B cell (primary cell): ENCODE results near the gene SULT2A1. TPM values are rescaled to one million over a fixed set of nuclear protein-coding genes. Genes with fewer than 3 reads are reported as not detected.

ENCODE experiments used
- ATAC-seq: fragments of 200-7000 bp; cut with Tn5 transposase; one replicate; pipeline ENCODE4 v1.10.0; 2021; ENCODE audit warnings: low read depth, mild to moderate bottlenecking, moderate number of reproducible peaks, moderate library complexity
- CTCF ChIA-PET: fragments of 350-600 bp; sonication (Branson Sonifier 250); formaldehyde crosslinking; loops from one replicate; lab custom pipeline; 2021; ENCODE audit warnings: antibody characterized with exemption, inconsistent platforms; lab: Charles Lee
- POLR2A ChIA-PET: fragments of 350-600 bp; sonication (Branson Sonifier 250); formaldehyde crosslinking; loops from one replicate; lab custom pipeline; 2021; ENCODE audit warnings: antibody characterized with exemption; lab: Charles Lee
- DNase-seq: peaks from one replicate; pipeline ENCODE4 v3.0.0; 2013
- H2AFZ ChIP-seq: 2 replicates; pipeline ENCODE4 v1.6.1; 2012; ENCODE audit warnings: mild to moderate bottlenecking, low read depth, low read length; ENCODE audit not compliant: insufficient read depth, poor library complexity, severe bottlenecking
- H3K27ac ChIP-seq, 2 donors: 1 replicate in 1 of 2; 2 replicates in 1 of 2; pipeline ENCODE4 v1.5.1; 2012 to 2013; ENCODE audit warnings: low read length in 2 of 2, mild to moderate bottlenecking in 2 of 2, moderate library complexity in 1 of 2
- H3K27me3 ChIP-seq, 4 experiments: fragments of 200-600 bp in 1 of 4; sonication (generic) in 1 of 4; replicated peaks in 1 of 4; 1 replicate in 2 of 4; 2 replicates in 2 of 4; pipeline versions ENCODE4 v1.6.1 to v1.7.0; 2013 to 2016; ENCODE audit warnings: low read length in 3 of 4, mild to moderate bottlenecking in 2 of 4, mixed read lengths in 1 of 4, moderate library complexity in 1 of 4; ENCODE audit not compliant: insufficient read depth in 4 of 4, control insufficient read depth in 3 of 4; ENCODE audit errors: control extremely low read depth in 1 of 4
- H3K36me3 ChIP-seq, 2 experiments: replicated peaks in 1 of 2; 1 replicate in 1 of 2; 2 replicates in 1 of 2; pipeline versions ENCODE4 v1.6.1 to v1.7.1; 2013; ENCODE audit warnings: low read length in 1 of 2; ENCODE audit not compliant: insufficient read depth in 2 of 2, control insufficient read depth in 1 of 2; ENCODE audit errors: control extremely low read depth in 1 of 2, extremely low read depth in 1 of 2
- H3K4me1 ChIP-seq, 2 donors: fragments of 200-600 bp in 1 of 2; sonication (generic) in 1 of 2; 1 replicate in 1 of 2; 2 replicates in 1 of 2; pipeline versions ENCODE4 v1.5.1 to v1.6.1; 2013 to 2017; ENCODE audit warnings: low read length in 2 of 2; ENCODE audit not compliant: control insufficient read depth in 2 of 2, insufficient read depth in 2 of 2
- H3K4me2 ChIP-seq: replicated peaks from 2 replicates; pipeline ENCODE3; 2012; ENCODE audit warnings: mild to moderate bottlenecking, low read depth, low read length; ENCODE audit not compliant: poor library complexity, severe bottlenecking
- H3K4me3 ChIP-seq, 5 experiments: fragments of 200-600 bp in 1 of 5; sonication (generic) in 1 of 5; 1 replicate in 3 of 5; 2 replicates in 2 of 5; pipeline versions ENCODE4 v1.5.1 to v1.7.0; 2011 to 2016; ENCODE audit warnings: low read length in 4 of 5, mild to moderate bottlenecking in 4 of 5, low read depth in 2 of 5, control low read depth in 1 of 5, moderate library complexity in 1 of 5; ENCODE audit not compliant: insufficient read depth in 1 of 5; ENCODE audit errors: control extremely low read depth in 1 of 5, extremely low read depth in 1 of 5
- H3K79me2 ChIP-seq: fragments of 200-600 bp; sonication (generic); one replicate; pipeline ENCODE4 v1.6.0; 2016; ENCODE audit warnings: low read length; ENCODE audit not compliant: control insufficient read depth, insufficient read depth
- H3K9ac ChIP-seq: fragments of 200-600 bp; sonication (generic); 2 replicates; pipeline ENCODE4 v1.6.1; 2017; ENCODE audit warnings: mild to moderate bottlenecking, low read length, moderate library complexity
- H3K9me3 ChIP-seq, 3 donors: one replicate each; pipeline versions ENCODE4 v1.6.1 to v1.7.1; 2013; ENCODE audit warnings: low read length in 2 of 3; ENCODE audit not compliant: control insufficient read depth in 2 of 3, insufficient read depth in 1 of 3; ENCODE audit errors: control extremely low read depth in 1 of 3
- H4K20me1 ChIP-seq: 2 replicates; pipeline ENCODE4 v1.6.0; 2012; ENCODE audit warnings: mild to moderate bottlenecking, low read length; ENCODE audit not compliant: insufficient read depth, control insufficient read depth, poor library complexity, severe bottlenecking
- H3K27ac Mint-ChIP-seq: one replicate; pipeline ENCODE4 v1.8.0; 2021; ENCODE audit warnings: mixed read lengths
- H3K27me3 Mint-ChIP-seq: one replicate; pipeline ENCODE4 v1.8.0; 2021; ENCODE audit warnings: mixed read lengths
- H3K4me1 Mint-ChIP-seq: one replicate; pipeline ENCODE4 v1.8.0; 2021; ENCODE audit warnings: mixed read lengths
- H3K4me3 Mint-ChIP-seq: one replicate; pipeline ENCODE4 v1.8.0; 2021; ENCODE audit warnings: mixed read lengths
- H3K9me3 Mint-ChIP-seq: one replicate; pipeline ENCODE4 v1.8.0; 2022; ENCODE audit warnings: mixed read lengths; ENCODE audit not compliant: insufficient read depth
- EZH2 ChIP-seq: IDR thresholded peaks from 2 replicates; pipeline ENCODE4 v1.6.1; 2012; ENCODE audit warnings: borderline replicate concordance, low read depth, mild to moderate bottlenecking, moderate library complexity, low read length; ENCODE audit not compliant: insufficient read depth, poor library complexity, severe bottlenecking
- WGBS: methylation state at CpG from one replicate; pipeline ENCODE4 v1.1.5; 2013; ENCODE audit warnings: missing lambda C conversion rate; ENCODE audit not compliant: insufficient coverage; 5-methylcytosine and 5-hydroxymethylcytosine counted together
- intact Hi-C: fragments of 100-400 bp; cut with micrococcal nuclease; formaldehyde crosslinking; loops from one replicate; pipeline ENCODE4 v1.10.0; 2022
- polyA plus RNA-seq: library from polyadenylated mRNA; depleted of rRNA; stranded (reverse); fragments of >200 nt; gene quantifications from 2 replicates; pipeline ENCODE4 v1.2.3, GENCODE V29; 2012
- total RNA-seq, 2 donors: library from RNA; stranded (reverse); fragments of 120-200 nt in 1 of 2; gene quantifications; 1 replicate in 1 of 2; 2 replicates in 1 of 2; pipeline versions ENCODE4 v1.2.3 to v1.2.4, GENCODE V29; 2013 to 2022
- TF ChIP-seq, protein P1 (sequence below): fragments of 200-600 bp; IDR thresholded peaks from one replicate; pipeline ENCODE4 v1.8.0; 2022; ENCODE audit warnings: antibody characterized with exemption, mild to moderate bottlenecking

Gene SULT2A1
- total and polyA plus RNA-seq, 2 donors (not counting 1 experiment from before 2014, with no cell fraction given) = not detected

DNA sequence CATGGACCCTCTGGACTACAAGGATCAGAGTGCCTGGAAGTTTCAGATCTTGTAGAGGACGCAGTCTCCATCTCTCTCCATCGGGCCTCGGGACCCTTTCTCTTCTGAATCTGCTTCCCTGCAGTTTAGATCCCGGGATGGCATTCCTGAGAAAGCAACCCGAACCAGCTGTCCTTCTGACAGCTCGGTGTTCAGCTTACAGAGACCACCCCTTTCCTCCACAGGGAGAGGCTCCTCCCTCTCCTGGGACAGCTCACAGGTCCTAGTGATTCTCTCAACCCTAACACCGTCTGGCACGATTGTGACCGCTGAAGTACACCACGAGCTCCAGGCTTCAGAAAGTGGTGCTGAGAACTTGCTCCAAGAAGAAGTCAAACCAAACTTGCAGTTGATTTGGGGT is 46.2 kb downstream of the SULT2A1 start:
- Mint-ChIP-seq H3K9me3 (no peaks in the 10 kb centered on the region), H3K27me3 (peaks cover 16% of the 10 kb centered on the region), H3K4me1 (no peaks in the 10 kb centered on the region), H3K27ac (no peak overlapping the region), H3K4me3 (no peak overlapping the region)
- Histone ChIP-seq H3K9me3 (peaks cover 0 to 4% (median 0%) of the 10 kb centered on the region in 3 donors), H3K36me3 (no peaks in the 10 kb centered on the region), H3K9ac (no peak overlapping the region), H3K4me3 (no peak overlapping the region), H4K20me1 (no peaks in the 10 kb centered on the region), H3K27me3 (peaks cover 0 to 2% (median 0%) of the 10 kb centered on the region in 4 experiments), H3K4me1 (no peaks in the 10 kb centered on the region), H3K79me2 (no peaks in the 10 kb centered on the region), H3K4me2 (no peak overlapping the region), H3K27ac (no peak overlapping the region), H2AFZ (no peak overlapping the region)
- ChIA-PET POLR2A (no interaction called here), CTCF (no interaction called here)
- ATAC-seq (no peak), DNase-seq (no peak)
- WGBS = 58% methylated on average over 10 of the region's 10 CpGs
- intact Hi-C loops = no loop called here
- TF ChIP-seq EZH2 = no peak
- TF ChIP-seq, protein P1, sequence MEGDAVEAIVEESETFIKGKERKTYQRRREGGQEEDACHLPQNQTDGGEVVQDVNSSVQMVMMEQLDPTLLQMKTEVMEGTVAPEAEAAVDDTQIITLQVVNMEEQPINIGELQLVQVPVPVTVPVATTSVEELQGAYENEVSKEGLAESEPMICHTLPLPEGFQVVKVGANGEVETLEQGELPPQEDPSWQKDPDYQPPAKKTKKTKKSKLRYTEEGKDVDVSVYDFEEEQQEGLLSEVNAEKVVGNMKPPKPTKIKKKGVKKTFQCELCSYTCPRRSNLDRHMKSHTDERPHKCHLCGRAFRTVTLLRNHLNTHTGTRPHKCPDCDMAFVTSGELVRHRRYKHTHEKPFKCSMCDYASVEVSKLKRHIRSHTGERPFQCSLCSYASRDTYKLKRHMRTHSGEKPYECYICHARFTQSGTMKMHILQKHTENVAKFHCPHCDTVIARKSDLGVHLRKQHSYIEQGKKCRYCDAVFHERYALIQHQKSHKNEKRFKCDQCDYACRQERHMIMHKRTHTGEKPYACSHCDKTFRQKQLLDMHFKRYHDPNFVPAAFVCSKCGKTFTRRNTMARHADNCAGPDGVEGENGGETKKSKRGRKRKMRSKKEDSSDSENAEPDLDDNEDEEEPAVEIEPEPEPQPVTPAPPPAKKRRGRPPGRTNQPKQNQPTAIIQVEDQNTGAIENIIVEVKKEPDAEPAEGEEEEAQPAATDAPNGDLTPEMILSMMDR = no peak

DNA sequence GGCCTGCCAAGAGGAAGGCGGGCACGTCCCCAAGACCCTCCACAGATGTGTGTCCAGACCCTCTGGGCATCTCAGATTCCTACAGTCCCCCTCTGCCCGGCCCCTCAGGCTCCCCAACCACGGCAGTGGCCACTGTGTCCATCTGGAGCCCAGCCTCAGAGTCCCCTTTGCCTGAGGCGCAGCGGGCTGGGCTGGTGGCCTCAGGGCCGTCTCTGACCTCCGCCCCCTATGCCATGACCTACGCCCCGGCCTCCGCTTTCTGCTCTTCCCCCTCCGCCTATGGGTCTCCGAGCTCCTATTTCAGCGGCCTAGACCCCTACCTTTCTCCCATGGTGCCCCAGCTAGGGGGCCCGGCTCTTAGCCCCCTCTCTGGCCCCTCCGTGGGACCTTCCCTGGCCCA is 46.7 kb downstream of the SULT2A1 start:
- CTCF ChIA-PET = no interaction called here
- no peak for ATAC-seq
- no peak overlapping the region for H3K27ac Mint-ChIP-seq

More for the DNA sequence above, 46.7 kb downstream of the SULT2A1 start:
- Mint-ChIP-seq H3K4me1 (no peaks in the 10 kb centered on the region), H3K4me3 (no peak overlapping the region), H3K9me3 (no peaks in the 10 kb centered on the region), H3K27me3 (peaks cover 16% of the 10 kb centered on the region)
- Histone ChIP-seq H3K4me3 (no peak overlapping the region), H3K79me2 (no peaks in the 10 kb centered on the region), H3K9me3 (peaks cover 0 to 4% (median 0%) of the 10 kb centered on the region in 3 donors), H3K9ac (no peak overlapping the region), H3K4me1 (no peaks in the 10 kb centered on the region), H4K20me1 (no peaks in the 10 kb centered on the region), H3K4me2 (no peak overlapping the region), H3K27me3 (peaks cover 0 to 2% (median 0%) of the 10 kb centered on the region in 4 experiments), H3K27ac (no peak overlapping the region), H2AFZ (no peak overlapping the region), H3K36me3 (no peaks in the 10 kb centered on the region)
- intact Hi-C loops = no loop called here
- POLR2A ChIA-PET = no interaction called here
- no peak for TF ChIP-seq EZH2
- TF ChIP-seq, protein P1 = no peak
- WGBS = 91% methylated on average over 16 of the region's 16 CpGs
- no peak for DNase-seq
